H1 (cell line): ENCODE measurements around the gene TMIGD3. TPM values are rescaled to one million over a fixed set of nuclear protein-coding genes. Genes with fewer than 3 reads are reported as not detected.

Experiments
- CTCF ChIA-PET: fragments of 300-600 bp; sonication (Branson Sonifier 250); formaldehyde crosslinking; loops from one replicate; lab custom pipeline; 2021; ENCODE audit not compliant: partially characterized antibody; lab: Charles Lee
- POLR2A ChIA-PET: fragments of 300-600 bp; sonication (Branson Sonifier 250); formaldehyde crosslinking; loops from one replicate; lab custom pipeline; 2021; ENCODE audit warnings: inconsistent platforms; ENCODE audit not compliant: partially characterized antibody; lab: Charles Lee
- DNase-seq, 2 experiments: peaks; one replicate each; pipeline versions ENCODE4 v3.0.0 to v3.0.0-alpha.2; 2010 to 2022; ENCODE audit warnings: low spot score in 2 of 2, low read depth in 1 of 2, mixed read lengths in 1 of 2
- FAIRE-seq: peaks from 2 replicates; lab custom pipeline; 2011; peaks lifted over from hg19 to GRCh38; lab: Jason Lieb, UNC
- H2AFZ ChIP-seq: 2 replicates; pipeline ENCODE4 v1.8.1; 2012; ENCODE audit warnings: low read length, inconsistent platforms
- H2AK5ac ChIP-seq: 2 replicates; pipeline ENCODE4 v1.6.1; 2013; ENCODE audit warnings: low read depth, low read length
- H2BK120ac ChIP-seq: replicated peaks from 2 replicates; pipeline ENCODE3; 2013; ENCODE audit warnings: low read depth, low read length, inconsistent platforms
- H2BK12ac ChIP-seq: 2 replicates; pipeline ENCODE4 v1.6.1; 2013; ENCODE audit warnings: low read depth, low read length
- H2BK15ac ChIP-seq: 2 replicates; pipeline ENCODE4 v1.6.1; 2013; ENCODE audit warnings: low read length
- H2BK20ac ChIP-seq: 2 replicates; pipeline ENCODE4 v1.6.1; 2013; ENCODE audit warnings: low read length
- H2BK5ac ChIP-seq: 2 replicates; pipeline ENCODE4 v1.6.1; 2013; ENCODE audit warnings: low read depth, low read length
- H3K14ac ChIP-seq: 2 replicates; pipeline ENCODE4 v1.6.1; 2013; ENCODE audit warnings: inconsistent platforms; ENCODE audit not compliant: insufficient read length
- H3K18ac ChIP-seq: 2 replicates; pipeline ENCODE4 v1.6.1; 2013; ENCODE audit warnings: low read length; ENCODE audit errors: extremely low read depth
- H3K23ac ChIP-seq: 2 replicates; pipeline ENCODE4 v1.6.1; 2013; ENCODE audit warnings: inconsistent platforms; ENCODE audit not compliant: insufficient read length
- H3K23me2 ChIP-seq: 2 replicates; pipeline ENCODE4 v1.6.1; 2013; ENCODE audit warnings: low read depth, low read length
- H3K27ac ChIP-seq: 2 replicates; pipeline ENCODE4 v1.6.1; 2011; ENCODE audit warnings: low read depth, low read length, inconsistent platforms
- H3K27me3 ChIP-seq, 4 experiments: replicated peaks in 1 of 4; 1 replicate in 1 of 4; 2 replicates in 3 of 4; pipeline versions ENCODE4 v1.6.1 to v1.8.1; 2011 to 2013; ENCODE audit warnings: low read length in 3 of 4, mild to moderate bottlenecking in 3 of 4, inconsistent platforms in 2 of 4, mixed read lengths in 2 of 4, moderate library complexity in 1 of 4; ENCODE audit not compliant: control insufficient read depth in 3 of 4, insufficient read depth in 3 of 4; ENCODE audit errors: extremely low read depth in 1 of 4
- H3K36me3 ChIP-seq, 4 experiments: 2 replicates each; pipeline versions ENCODE4 v1.6.1 to v1.8.1; 2011 to 2013; ENCODE audit warnings: mild to moderate bottlenecking in 4 of 4, low read length in 3 of 4, moderate library complexity in 2 of 4, control low read depth in 1 of 4, inconsistent platforms in 1 of 4; ENCODE audit not compliant: insufficient read depth in 4 of 4, control insufficient read depth in 2 of 4
- H3K4ac ChIP-seq: replicated peaks from 2 replicates; pipeline ENCODE3; 2013; ENCODE audit warnings: low read length, low read depth, mixed read lengths, inconsistent platforms; ENCODE audit not compliant: insufficient read length
- H3K4me1 ChIP-seq, 4 experiments: replicated peaks in 1 of 4; 1 replicate in 1 of 4; 2 replicates in 3 of 4; pipeline versions ENCODE4 v1.6.1 to v1.8.1; 2011 to 2013; ENCODE audit warnings: low read length in 3 of 4, inconsistent platforms in 2 of 4, mixed read lengths in 1 of 4; ENCODE audit not compliant: insufficient read depth in 4 of 4, control insufficient read depth in 3 of 4
- H3K4me2 ChIP-seq, 2 experiments: 2 replicates each; pipeline versions ENCODE4 v1.6.1 to v1.8.1; 2011 to 2013; ENCODE audit warnings: low read depth in 2 of 2, low read length in 2 of 2, control low read depth in 1 of 2, inconsistent platforms in 1 of 2, mild to moderate bottlenecking in 1 of 2; ENCODE audit not compliant: insufficient read depth in 1 of 2
- H3K4me3 ChIP-seq, 4 experiments: fragments of 200-600, 300-600 bp in 1 of 4; sonication (generic), shearing (Covaris generic), sonication (Bioruptor Twin) in 1 of 4; 2 replicates each; pipeline versions ENCODE4 v1.5.1 to v1.8.1; 2011 to 2016; ENCODE audit warnings: low read length in 4 of 4, low read depth in 3 of 4, control low read depth in 2 of 4, inconsistent platforms in 2 of 4, mild to moderate bottlenecking in 2 of 4, mixed read lengths in 1 of 4, moderate library complexity in 1 of 4; ENCODE audit not compliant: insufficient read depth in 2 of 4; ENCODE audit errors: extremely low read depth in 1 of 4
- H3K56ac ChIP-seq: replicated peaks from 2 replicates; pipeline ENCODE3; 2013; ENCODE audit warnings: low read depth, mild to moderate bottlenecking, mixed read lengths, low read length, inconsistent platforms; ENCODE audit not compliant: insufficient read length
- H3K79me1 ChIP-seq: 2 replicates; pipeline ENCODE4 v1.6.1; 2013; ENCODE audit warnings: low read depth, low read length, control low read depth
- H3K79me2 ChIP-seq, 2 experiments: 2 replicates each; pipeline versions ENCODE4 v1.6.1 to v1.8.1; 2012 to 2013; ENCODE audit warnings: low read length in 2 of 2, mild to moderate bottlenecking in 2 of 2, inconsistent platforms in 1 of 2; ENCODE audit not compliant: insufficient read depth in 2 of 2, control insufficient read depth in 1 of 2
- H3K9ac ChIP-seq, 4 experiments: replicated peaks in 1 of 4; 1 replicate in 1 of 4; 2 replicates in 3 of 4; pipeline versions ENCODE4 v1.6.1 to v1.8.1; 2011 to 2013; ENCODE audit warnings: low read depth in 3 of 4, low read length in 3 of 4, control low read depth in 2 of 4, mild to moderate bottlenecking in 2 of 4, moderate library complexity in 2 of 4, inconsistent platforms in 1 of 4; ENCODE audit errors: extremely low read depth in 1 of 4
- H3K9me3 ChIP-seq, 2 experiments: 2 replicates each; pipeline versions ENCODE4 v1.6.1 to v1.8.1; 2012 to 2013; ENCODE audit warnings: mild to moderate bottlenecking in 2 of 2, moderate library complexity in 2 of 2, control low read depth in 1 of 2, inconsistent platforms in 1 of 2, low read depth in 1 of 2, low read length in 1 of 2, mixed read lengths in 1 of 2; ENCODE audit not compliant: insufficient read depth in 2 of 2
- H4K20me1 ChIP-seq, 2 experiments: replicated peaks in 1 of 2; 2 replicates each; pipeline versions ENCODE3 to v1.8.1; 2011 to 2013; ENCODE audit warnings: inconsistent platforms in 2 of 2, low read length in 2 of 2, mild to moderate bottlenecking in 1 of 2; ENCODE audit not compliant: insufficient read depth in 2 of 2, control insufficient read depth in 1 of 2
- H4K5ac ChIP-seq: 2 replicates; pipeline ENCODE4 v1.6.1; 2013; ENCODE audit warnings: low read length, low read depth, mixed read lengths, inconsistent platforms; ENCODE audit not compliant: insufficient read length
- H4K8ac ChIP-seq: 2 replicates; pipeline ENCODE4 v1.8.0; 2013; ENCODE audit warnings: mild to moderate bottlenecking, moderate library complexity, low read length, inconsistent platforms; ENCODE audit not compliant: insufficient read depth; ENCODE audit errors: extremely low read depth
- H4K91ac ChIP-seq: replicated peaks from 2 replicates; pipeline ENCODE3; 2013; ENCODE audit warnings: low read length, mixed read lengths, inconsistent platforms; ENCODE audit not compliant: insufficient read length
- E2F6 ChIP-seq: IDR thresholded peaks from 2 replicates; pipeline ENCODE4 v1.6.1; 2012; ENCODE audit warnings: inconsistent platforms
- EZH2 ChIP-seq: fragments of 200-600 bp; sonication (generic); IDR thresholded peaks from 2 replicates; pipeline ENCODE4 v1.7.1; 2012; ENCODE audit warnings: low read depth, mild to moderate bottlenecking, moderate library complexity, low read length, inconsistent platforms; ENCODE audit not compliant: severe bottlenecking
- NRF1 ChIP-seq: IDR thresholded peaks from 2 replicates; pipeline ENCODE4 v1.6.1; 2011; ENCODE audit warnings: mild to moderate bottlenecking, low read depth, low read length, improper control_type of control experiment
- SP4 ChIP-seq: IDR thresholded peaks from 2 replicates; pipeline ENCODE4 v1.6.1; 2012; ENCODE audit warnings: low read length, inconsistent platforms
- TBP ChIP-seq: IDR thresholded peaks from 2 replicates; pipeline ENCODE4 v1.6.1; 2011; ENCODE audit warnings: low read depth, low read length, improper control_type of control experiment
- TCF12 ChIP-seq: IDR thresholded peaks from 2 replicates; pipeline ENCODE4 v1.6.1; 2011; ENCODE audit warnings: low read depth, mild to moderate bottlenecking, low read length
- WGBS, 2 experiments: shearing (Covaris generic) in 1 of 2; methylation state at CpG; one replicate each; pipeline versions ENCODE4 v1.1.6 to v1.1.7; 2013 to 2015; ENCODE audit warnings: low lambda C conversion rate in 2 of 2, mixed read lengths in 2 of 2, inconsistent platforms in 1 of 2, low coverage in 1 of 2, missing lambda C conversion rate in 1 of 2; ENCODE audit not compliant: insufficient replicate concordance in 2 of 2, insufficient coverage in 1 of 2, insufficient read length in 1 of 2; ENCODE audit errors: extremely low coverage in 1 of 2, missing lambda C conversion rate in 1 of 2; 5-methylcytosine and 5-hydroxymethylcytosine counted together
- polyA plus RNA-seq, 7 experiments: library from polyadenylated mRNA; depleted of rRNA in 3 of 7; stranded (reverse) in 5 of 7; unstranded in 2 of 7; fragments of >200 nt in 5 of 7; fragments of 200-250 nt in 2 of 7; gene quantifications; 1 replicate in 5 of 7; 2 replicates in 1 of 7; 4 replicates in 1 of 7; pipeline versions ENCODE4 v1.2.1 to v1.2.3, GENCODE V29; 2011 to 2013; ENCODE audit warnings: missing spikeins in 2 of 7, mixed read lengths in 2 of 7
- total RNA-seq: library from RNA; stranded (reverse); fragmentation: NEBNext Ultra II Directional; extraction: Animal tissue kit (Norgen Biotek cat#: 25700); gene quantifications from 2 replicates; pipeline ENCODE4 v1.2.1, GENCODE V29; 2021

The TMIGD3 gene
- total and polyA plus RNA-seq, 2 of the 8 experiments (the other 6 are each of a cell fraction or from before 2014, with no cell fraction given): not detected

- WGBS, 2 experiments: 80% methylated on average over 4 of the region's 4 CpGs; no CpG with 5 or more reads in 1 of the 2 experiments
- Histone ChIP-seq H3K27me3 (no peaks in the 10 kb centered on the region), H2AK5ac (no peak overlapping the region), H4K91ac (no peak overlapping the region), H3K56ac (no peak overlapping the region), H4K8ac (no peak overlapping the region), H2BK5ac (no peak overlapping the region), H3K4me3 (no peak overlapping the region), H2AFZ (no peak overlapping the region), H3K36me3 (no peaks in the 10 kb centered on the region), H2BK12ac (no peak overlapping the region), H4K5ac (no peak overlapping the region), H3K27ac (no peak overlapping the region), H3K23me2 (no peaks in the 10 kb centered on the region; the same call in 1 of the 2 replicates), H4K20me1 (no peaks in the 10 kb centered on the region), H3K79me2 (no peaks in the 10 kb centered on the region), H3K14ac (no peak overlapping the region), H3K4me1 (no peaks in the 10 kb centered on the region), H2BK120ac (no peak overlapping the region), H2BK20ac (no peak overlapping the region), H3K79me1 (no peaks in the 10 kb centered on the region), H3K18ac (no peak overlapping the region), H3K23ac (no peak overlapping the region), H3K4me2 (no peak overlapping the region), H3K9me3 (no peaks in the 10 kb centered on the region), H3K9ac (no peak overlapping the region), H2BK15ac (no peak overlapping the region), H3K4ac (no peak overlapping the region)
- no peak for TF ChIP-seq TCF12
- no peak for TF ChIP-seq SP4
- no peak for TF ChIP-seq E2F6
- no peak for TF ChIP-seq NRF1
- TF ChIP-seq EZH2: no peak
- TF ChIP-seq TBP: no peak
- ChIA-PET POLR2A (no interaction called here), CTCF (interaction anchor here (0.8 to 1.9 kb wide), 6 partner anchors 12 to 279 kb away, joined by 4 to 13 read pairs (median 4); no protein-coding TSS in a partner anchor)
- FAIRE-seq (no peak), DNase-seq (no peak)
Observed at GRCh38 chr1:111490220-111490619, 13.2 kb downstream of the TMIGD3 start.
